ENCODE data around the gene CCDC61. TPM values are rescaled to one million over a fixed set of nuclear protein-coding genes. Genes with fewer than 3 reads are reported as not detected.

Gene CCDC61
- total and polyA plus RNA-seq, 2 experiments from 2014 or later = 2.6 to 6.9 TPM

GRCh38 chr19:46006411-46006810 is 11.1 kb downstream of the CCDC61 start:
- Histone ChIP-seq H3K4me1 (ENCODE audit: insufficient read depth) (no peaks in the 10 kb centered on the region), H3K36me3 (ENCODE audit: low read depth) (no peaks in the 10 kb centered on the region), H2AFZ (no peak overlapping the region), H3K4me3 (no peak overlapping the region), H3K79me2 (ENCODE audit: insufficient read depth) (no peaks in the 10 kb centered on the region), H3K4me2 (ENCODE audit: unreplicated experiment) (no peak overlapping the region), H3K9me3 (ENCODE audit: low read depth) (no peaks in the 10 kb centered on the region), H3K9me2 (ENCODE audit: insufficient read depth) (no peaks in the 10 kb centered on the region), H3K27ac (no peak overlapping the region), H4K20me1 (ENCODE audit: insufficient read depth) (no peaks in the 10 kb centered on the region), H3K27me3 (replicated peaks; ENCODE audit: insufficient read depth) (no peaks in the 10 kb centered on the region), H3K9ac (no peak overlapping the region), H3F3A (ENCODE audit: insufficient read depth) (no peaks in the 10 kb centered on the region)
- in situ Hi-C loops (cut with MboI) = no loop called here
- TF ChIP-seq EZH2phosphoT487 (IDR thresholded peaks at IDR 0.05; ENCODE audit: insufficient read depth, low read depth) = no peak
- no peak for TF ChIP-seq EZH2 (IDR thresholded peaks at IDR 0.05; ENCODE audit: insufficient read depth, poor library complexity, severe bottlenecking)
- 96 to 99% methylated on average over 13 of the region's 13 CpGs for WGBS, 2 experiments (ENCODE audit: low coverage in 1 of 2, low lambda C conversion rate in 2 of 2, missing lambda C conversion rate in 2 of 2)
- DNase-seq = no peak

- Histone ChIP-seq H3K4me3 (no peak overlapping the region), H3K36me3 (ENCODE audit: low read depth) (no peaks in the 10 kb centered on the region), H3K9ac (no peak overlapping the region), H4K20me1 (ENCODE audit: insufficient read depth) (no peaks in the 10 kb centered on the region), H3K27me3 (replicated peaks; ENCODE audit: insufficient read depth) (no peaks in the 10 kb centered on the region), H3K4me1 (ENCODE audit: insufficient read depth) (no peaks in the 10 kb centered on the region), H3K9me3 (ENCODE audit: low read depth) (no peaks in the 10 kb centered on the region), H3K9me2 (ENCODE audit: insufficient read depth) (no peaks in the 10 kb centered on the region), H3K79me2 (ENCODE audit: insufficient read depth) (no peaks in the 10 kb centered on the region), H3K4me2 (ENCODE audit: unreplicated experiment) (no peak overlapping the region), H3K27ac (no peak overlapping the region), H3F3A (ENCODE audit: insufficient read depth) (no peaks in the 10 kb centered on the region), H2AFZ (no peak overlapping the region)
- in situ Hi-C loops (cut with MboI) = no loop called here
- WGBS, 2 experiments (ENCODE audit: low coverage in 1 of 2, low lambda C conversion rate in 2 of 2, missing lambda C conversion rate in 2 of 2) = 59 to 61% methylated on average over 26 to 28 of the region's 28 CpGs
- DNase-seq = peak; percentile 65
- TF ChIP-seq EZH2phosphoT487 (IDR thresholded peaks at IDR 0.05; ENCODE audit: insufficient read depth, low read depth) (no peak), EZH2 (IDR thresholded peaks at IDR 0.05; ENCODE audit: insufficient read depth, poor library complexity, severe bottlenecking) (no peak)
These were observed 14.6 kb downstream of the CCDC61 start for GRCh38 chr19:46009530-46010510.

GRCh38 chr19:46014534-46014933 is 19.3 kb downstream of the CCDC61 start:
- H3K36me3 ChIP-seq (ENCODE audit: low read depth) = no peaks in the 10 kb centered on the region
- H3K9ac ChIP-seq = no peak overlapping the region
- no peak overlapping the region for H2AFZ ChIP-seq
- no peaks in the 10 kb centered on the region for H3K79me2 ChIP-seq (ENCODE audit: insufficient read depth)
- in situ Hi-C loops (cut with MboI) = no loop called here
- no peak overlapping the region for H3K4me3 ChIP-seq
- peaks cover 12% of the 10 kb centered on the region; the same call in 1 of the 2 replicates for H3K27me3 ChIP-seq (replicated peaks; ENCODE audit: insufficient read depth)
- no peaks in the 10 kb centered on the region for H3K4me1 ChIP-seq (ENCODE audit: insufficient read depth)
- no peaks in the 10 kb centered on the region for H4K20me1 ChIP-seq (ENCODE audit: insufficient read depth)
- no peak overlapping the region for H3K4me2 ChIP-seq (ENCODE audit: unreplicated experiment)
- WGBS, 2 experiments (ENCODE audit: low coverage in 1 of 2, low lambda C conversion rate in 2 of 2, missing lambda C conversion rate in 2 of 2) = 71 to 73% methylated on average over 8 of the region's 8 CpGs
- H3K27ac ChIP-seq = no peak overlapping the region
- no peaks in the 10 kb centered on the region for H3K9me2 ChIP-seq (ENCODE audit: insufficient read depth)
- no peaks in the 10 kb centered on the region for H3K9me3 ChIP-seq (ENCODE audit: low read depth)
- DNase-seq = no peak
- TF ChIP-seq EZH2phosphoT487 (IDR thresholded peaks at IDR 0.05; ENCODE audit: insufficient read depth, low read depth) (no peak), EZH2 (IDR thresholded peaks at IDR 0.05; ENCODE audit: insufficient read depth, poor library complexity, severe bottlenecking) (no peak)
- H3F3A ChIP-seq (ENCODE audit: insufficient read depth) = no peaks in the 10 kb centered on the region

DNA sequence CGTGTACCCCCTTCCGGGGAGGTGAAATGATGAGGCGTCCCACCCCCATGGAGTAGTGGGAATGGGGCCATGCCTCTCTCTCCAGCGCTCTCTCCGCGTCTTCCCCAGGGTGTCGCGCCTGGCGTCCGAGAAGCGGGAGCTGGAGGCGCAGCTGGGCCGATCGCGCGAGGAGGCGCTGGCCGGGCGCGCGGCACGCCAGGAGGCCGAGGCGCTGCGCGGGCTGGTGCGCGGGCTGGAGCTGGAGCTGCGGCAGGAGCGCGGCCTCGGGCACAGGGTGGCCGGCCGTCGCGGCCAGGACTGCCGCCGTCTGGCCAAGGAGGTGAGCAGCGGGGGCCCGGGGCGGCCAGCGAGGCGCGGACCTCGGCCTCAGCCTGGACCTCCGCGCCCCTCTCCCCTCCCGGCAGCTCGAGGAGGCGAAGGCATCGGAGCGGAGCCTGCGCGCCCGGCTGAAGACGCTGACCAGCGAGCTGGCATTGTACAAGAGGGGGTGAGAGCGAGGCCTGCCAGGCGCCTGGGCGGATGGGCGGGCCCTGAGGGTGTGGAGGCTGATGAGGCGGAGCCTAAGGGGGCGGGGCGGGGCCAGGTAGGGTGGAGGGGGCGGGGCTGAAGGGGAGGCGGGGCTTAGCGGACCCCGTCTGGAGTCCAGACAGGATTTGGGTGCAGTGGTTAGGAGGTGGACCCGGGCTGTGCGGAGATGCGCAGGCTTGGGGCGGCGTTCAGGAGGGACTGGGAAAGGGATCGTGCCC is 19.8 kb downstream of the CCDC61 start:
- TF ChIP-seq EZH2 (IDR thresholded peaks at IDR 0.05; ENCODE audit: insufficient read depth, poor library complexity, severe bottlenecking) = no peak
- TF ChIP-seq EZH2phosphoT487 (IDR thresholded peaks at IDR 0.05; ENCODE audit: insufficient read depth, low read depth) = no peak
- no peaks in the 10 kb centered on the region for H3K79me2 ChIP-seq (ENCODE audit: insufficient read depth)
- 23 to 26% methylated on average over 61 to 72 of the region's 74 CpGs for WGBS, 2 experiments (ENCODE audit: low coverage in 1 of 2, low lambda C conversion rate in 2 of 2, missing lambda C conversion rate in 2 of 2)
- H2AFZ ChIP-seq = no peak overlapping the region
- H4K20me1 ChIP-seq (ENCODE audit: insufficient read depth) = no peaks in the 10 kb centered on the region
- H3K9me3 ChIP-seq (ENCODE audit: low read depth) = no peaks in the 10 kb centered on the region
- peaks cover 12% of the 10 kb centered on the region; the same call in 1 of the 2 replicates for H3K27me3 ChIP-seq (replicated peaks; ENCODE audit: insufficient read depth)
- H3K9ac ChIP-seq = no peak overlapping the region
- peak; percentile 47 for DNase-seq
- H3K4me1 ChIP-seq (ENCODE audit: insufficient read depth) = no peaks in the 10 kb centered on the region
- no peaks in the 10 kb centered on the region for H3F3A ChIP-seq (ENCODE audit: insufficient read depth)
- H3K9me2 ChIP-seq (ENCODE audit: insufficient read depth) = no peaks in the 10 kb centered on the region
- no peak overlapping the region for H3K27ac ChIP-seq
- no peaks in the 10 kb centered on the region for H3K36me3 ChIP-seq (ENCODE audit: low read depth)
- no peak overlapping the region for H3K4me3 ChIP-seq
- in situ Hi-C loops (cut with MboI) = no loop called here
- H3K4me2 ChIP-seq (ENCODE audit: unreplicated experiment) = no peak overlapping the region

All from GM23248 (cell line).